ENCODE measurements around the gene ASAH2B. TPM values are rescaled to one million over a fixed set of nuclear protein-coding genes. Genes with fewer than 3 reads are reported as not detected.

The ASAH2B gene
- 4.3 and 9.1 TPM in 2 replicates for total RNA-seq (2014; rRNA removed; shearing (Covaris generic))

GRCh38 chr10:50739618-50740292 lies at the start of gene ASAH2B:
TSS of gene ASAH2B (plus strand) at chr10:50739936. CDS start at chr10:50745131, 5,195 bp downstream.

Other genes with a start within 250 kb of the ASAH2B start
- 22.2 and 25.2 TPM in 2 replicates for gene SGMS1, start 116.0 kb upstream of the ASAH2B start, total RNA-seq (2014; rRNA removed; shearing (Covaris generic))
- gene A1CF, start 145.7 kb downstream of the ASAH2B start, total RNA-seq (2014; rRNA removed; shearing (Covaris generic)) = 0.11 TPM in 1 of 2 replicates, not detected in the other

Measured in A375 (cell line).